SK-N-SH (cell line): ENCODE data around the gene SPIRE2.

ENCODE experiments used
- EP300 ChIP-seq, 2 experiments: IDR thresholded peaks; 2 replicates each; pipeline versions ENCODE4 v1.4.0 to v1.6.1; 2012; ENCODE audit warnings: borderline replicate concordance in 1 of 2, low read depth in 1 of 2, low read length in 1 of 2
- GABPA ChIP-seq: IDR thresholded peaks from 2 replicates; pipeline ENCODE4 v1.4.0; 2012; ENCODE audit warnings: low read depth, mild to moderate bottlenecking
- GATA2 ChIP-seq: sonication (generic); formaldehyde crosslinking; IDR thresholded peaks from 2 replicates; pipeline ENCODE4 v1.5.0; 2020; ENCODE audit warnings: mild to moderate bottlenecking, missing genetic modification reagents
- IRF3 ChIP-seq: fragments of 150-350 bp; IDR thresholded peaks from 2 replicates; pipeline ENCODE4 v1.6.1; 2016; ENCODE audit warnings: mild to moderate bottlenecking, low read depth, low read length
- MXI1 ChIP-seq: IDR thresholded peaks from 2 replicates; pipeline ENCODE4 v1.6.1; 2012; ENCODE audit warnings: mild to moderate bottlenecking, low read depth, low read length, improper control_type of control experiment
- POLR2AphosphoS5 ChIP-seq: IDR thresholded peaks from 2 replicates; pipeline ENCODE4 v1.6.1; 2012; ENCODE audit warnings: low read depth, low read length
- RAD21 ChIP-seq: IDR thresholded peaks from 2 replicates; pipeline ENCODE4 v1.6.1; 2012; ENCODE audit warnings: mild to moderate bottlenecking, low read length
- SMC3 ChIP-seq: IDR thresholded peaks from 2 replicates; pipeline ENCODE4 v1.6.1; 2012; ENCODE audit warnings: low read depth, low read length, improper control_type of control experiment
- TAF1 ChIP-seq: IDR thresholded peaks from 2 replicates; pipeline ENCODE4 v1.6.1; 2012; ENCODE audit warnings: low read depth, mild to moderate bottlenecking, low read length, moderate library complexity, borderline replicate concordance
- TEAD4 ChIP-seq: IDR thresholded peaks from 2 replicates; pipeline ENCODE4 v1.4.0; 2012; ENCODE audit warnings: mild to moderate bottlenecking, borderline replicate concordance; ENCODE audit not compliant: insufficient read depth
- ZBTB33 ChIP-seq: IDR thresholded peaks from 2 replicates; pipeline ENCODE4 v1.4.0; 2012; ENCODE audit warnings: low read depth, borderline replicate concordance
- TF ChIP-seq, protein P1 (sequence below): IDR thresholded peaks from 2 replicates; pipeline ENCODE4 v1.6.1; 2012; ENCODE audit warnings: mild to moderate bottlenecking, low read depth, low read length, moderate library complexity
- TF ChIP-seq, protein P2 (sequence below): fragments of 200-600 bp; sonication (generic); IDR thresholded peaks from 2 replicates; pipeline ENCODE4 v1.6.1; 2017; ENCODE audit warnings: antibody characterized with exemption, mild to moderate bottlenecking, moderate library complexity
- TF ChIP-seq, protein P3 (sequence below): IDR thresholded peaks from 2 replicates; pipeline ENCODE4 v1.4.0; 2012; ENCODE audit warnings: low read depth

GRCh38 chr16:89823087-89823823 lies 5.0 kb upstream of the SPIRE2 start:
- TF ChIP-seq, protein P1, sequence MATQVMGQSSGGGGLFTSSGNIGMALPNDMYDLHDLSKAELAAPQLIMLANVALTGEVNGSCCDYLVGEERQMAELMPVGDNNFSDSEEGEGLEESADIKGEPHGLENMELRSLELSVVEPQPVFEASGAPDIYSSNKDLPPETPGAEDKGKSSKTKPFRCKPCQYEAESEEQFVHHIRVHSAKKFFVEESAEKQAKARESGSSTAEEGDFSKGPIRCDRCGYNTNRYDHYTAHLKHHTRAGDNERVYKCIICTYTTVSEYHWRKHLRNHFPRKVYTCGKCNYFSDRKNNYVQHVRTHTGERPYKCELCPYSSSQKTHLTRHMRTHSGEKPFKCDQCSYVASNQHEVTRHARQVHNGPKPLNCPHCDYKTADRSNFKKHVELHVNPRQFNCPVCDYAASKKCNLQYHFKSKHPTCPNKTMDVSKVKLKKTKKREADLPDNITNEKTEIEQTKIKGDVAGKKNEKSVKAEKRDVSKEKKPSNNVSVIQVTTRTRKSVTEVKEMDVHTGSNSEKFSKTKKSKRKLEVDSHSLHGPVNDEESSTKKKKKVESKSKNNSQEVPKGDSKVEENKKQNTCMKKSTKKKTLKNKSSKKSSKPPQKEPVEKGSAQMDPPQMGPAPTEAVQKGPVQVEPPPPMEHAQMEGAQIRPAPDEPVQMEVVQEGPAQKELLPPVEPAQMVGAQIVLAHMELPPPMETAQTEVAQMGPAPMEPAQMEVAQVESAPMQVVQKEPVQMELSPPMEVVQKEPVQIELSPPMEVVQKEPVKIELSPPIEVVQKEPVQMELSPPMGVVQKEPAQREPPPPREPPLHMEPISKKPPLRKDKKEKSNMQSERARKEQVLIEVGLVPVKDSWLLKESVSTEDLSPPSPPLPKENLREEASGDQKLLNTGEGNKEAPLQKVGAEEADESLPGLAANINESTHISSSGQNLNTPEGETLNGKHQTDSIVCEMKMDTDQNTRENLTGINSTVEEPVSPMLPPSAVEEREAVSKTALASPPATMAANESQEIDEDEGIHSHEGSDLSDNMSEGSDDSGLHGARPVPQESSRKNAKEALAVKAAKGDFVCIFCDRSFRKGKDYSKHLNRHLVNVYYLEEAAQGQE = no peak
- TF ChIP-seq MXI1 = no peak
- TF ChIP-seq IRF3 = no peak
- TF ChIP-seq EP300 (IDR thresholded peaks at IDR 0.05; ENCODE audit: borderline replicate concordance in 1 of 2, low read depth in 1 of 2, low read length in 1 of 2) = no peak
- no peak for TF ChIP-seq GATA2 (CRISPR knock-in tag)
- TF ChIP-seq, protein P2, sequence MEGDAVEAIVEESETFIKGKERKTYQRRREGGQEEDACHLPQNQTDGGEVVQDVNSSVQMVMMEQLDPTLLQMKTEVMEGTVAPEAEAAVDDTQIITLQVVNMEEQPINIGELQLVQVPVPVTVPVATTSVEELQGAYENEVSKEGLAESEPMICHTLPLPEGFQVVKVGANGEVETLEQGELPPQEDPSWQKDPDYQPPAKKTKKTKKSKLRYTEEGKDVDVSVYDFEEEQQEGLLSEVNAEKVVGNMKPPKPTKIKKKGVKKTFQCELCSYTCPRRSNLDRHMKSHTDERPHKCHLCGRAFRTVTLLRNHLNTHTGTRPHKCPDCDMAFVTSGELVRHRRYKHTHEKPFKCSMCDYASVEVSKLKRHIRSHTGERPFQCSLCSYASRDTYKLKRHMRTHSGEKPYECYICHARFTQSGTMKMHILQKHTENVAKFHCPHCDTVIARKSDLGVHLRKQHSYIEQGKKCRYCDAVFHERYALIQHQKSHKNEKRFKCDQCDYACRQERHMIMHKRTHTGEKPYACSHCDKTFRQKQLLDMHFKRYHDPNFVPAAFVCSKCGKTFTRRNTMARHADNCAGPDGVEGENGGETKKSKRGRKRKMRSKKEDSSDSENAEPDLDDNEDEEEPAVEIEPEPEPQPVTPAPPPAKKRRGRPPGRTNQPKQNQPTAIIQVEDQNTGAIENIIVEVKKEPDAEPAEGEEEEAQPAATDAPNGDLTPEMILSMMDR = no peak
- no peak for TF ChIP-seq POLR2AphosphoS5
- TF ChIP-seq, protein P3, sequence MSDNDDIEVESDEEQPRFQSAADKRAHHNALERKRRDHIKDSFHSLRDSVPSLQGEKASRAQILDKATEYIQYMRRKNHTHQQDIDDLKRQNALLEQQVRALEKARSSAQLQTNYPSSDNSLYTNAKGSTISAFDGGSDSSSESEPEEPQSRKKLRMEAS = no peak
- no peak for TF ChIP-seq GABPA
- TF ChIP-seq RAD21 = no peak
- no peak for TF ChIP-seq SMC3
- TF ChIP-seq TEAD4 = no peak
- no peak for TF ChIP-seq TAF1
- no peak for TF ChIP-seq ZBTB33
